VCaP (cell line): Measurements from ENCODE around the gene SCARF1.
A peak's percentile ranks its signal among the peaks of the same experiment; 100 is the strongest.

Experiments
- H3K27ac ChIP-seq: fragments of 450-650 bp; 2 replicates; pipeline ENCODE4 v1.5.1; 2017
- CTCF ChIP-seq: fragments of 450-650 bp; conservative IDR thresholded peaks from 2 replicates; pipeline ENCODE4 v1.5.1; 2017; ENCODE audit warnings: mild to moderate bottlenecking, moderate library complexity

The SCARF1 gene

GRCh38 chr17:1644493-1645206, 882 bp downstream of the SCARF1 start:
- H3K27ac ChIP-seq, result no peak overlapping the region
- no peak for TF ChIP-seq CTCF

DNA sequence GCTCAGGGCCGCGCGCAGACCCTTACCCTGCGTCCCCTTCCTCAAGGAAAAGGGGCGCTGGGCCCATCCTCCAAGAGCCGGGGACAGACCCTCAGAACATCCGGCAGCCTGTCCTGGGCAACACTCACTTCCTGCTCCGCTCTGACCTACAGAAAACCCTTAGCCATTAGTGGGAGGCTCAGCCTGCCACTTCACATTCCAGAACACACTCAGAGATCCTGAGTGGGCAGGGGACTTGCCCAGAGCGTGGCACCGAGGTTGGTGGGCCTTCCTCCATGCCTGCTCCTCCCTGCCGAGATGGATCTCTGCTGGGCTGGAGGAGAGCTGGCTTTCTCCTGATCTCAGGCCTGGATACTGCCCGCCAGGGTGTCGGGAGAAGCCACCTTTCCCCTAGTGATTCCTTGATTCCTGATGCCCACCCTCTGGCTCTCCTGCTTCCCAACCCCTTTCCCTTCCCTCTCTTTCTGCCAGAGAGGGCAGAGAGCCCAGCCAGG, 1.5 kb downstream of the SCARF1 start:
- no peak for TF ChIP-seq CTCF
- peak overlapping the region; percentile 78 for H3K27ac ChIP-seq

GRCh38 chr17:1643293-1643998, 2.1 kb downstream of the SCARF1 start:
- peak overlapping the region; percentile 78 for H3K27ac ChIP-seq
- peak; percentile 69 for TF ChIP-seq CTCF

- no peak for TF ChIP-seq CTCF
- 0 out of 2 replicates have a peak overlapping the region, but pooled peaks have one; percentile 24 for H3K27ac ChIP-seq
These were observed 4.5 kb downstream of the SCARF1 start for GRCh38 chr17:1641065-1641403.

DNA sequence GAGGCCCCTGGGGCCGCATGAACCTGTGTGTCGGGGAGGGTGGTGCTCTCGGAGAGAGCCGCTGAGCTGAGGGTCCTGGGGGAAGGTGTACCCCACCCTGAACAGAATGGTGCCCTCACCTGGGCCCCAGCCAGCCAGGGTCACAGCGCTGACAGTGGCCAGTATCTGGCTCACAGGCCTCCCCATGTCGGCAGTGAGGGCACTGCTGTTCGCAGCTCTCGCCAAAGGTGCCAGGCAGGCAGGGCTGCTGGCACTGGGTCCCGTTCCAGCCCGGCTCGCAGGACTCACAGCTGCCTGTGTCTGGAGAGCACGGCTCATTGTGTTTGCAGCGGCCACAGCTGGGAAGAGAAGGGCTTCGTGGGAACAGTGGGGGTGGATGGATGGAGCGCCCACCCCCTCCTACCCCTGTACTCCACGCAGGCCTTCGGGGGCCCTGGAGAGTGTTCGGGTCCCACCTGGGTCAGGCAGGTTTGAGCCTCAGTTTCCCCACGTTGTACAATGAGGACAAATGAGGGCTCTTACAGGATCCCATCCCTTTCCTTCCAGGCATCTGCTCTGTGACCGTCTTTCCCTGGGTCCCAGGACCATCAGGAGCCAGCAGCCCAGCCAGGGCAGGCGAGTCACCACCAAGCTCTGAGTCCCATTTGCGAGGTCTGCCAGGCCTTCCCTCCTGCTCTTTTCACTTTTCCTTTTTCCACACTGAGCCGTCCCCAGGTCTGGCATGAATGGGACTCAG, 5.0 kb downstream of the SCARF1 start:
- no peak for TF ChIP-seq CTCF
- peak overlapping the region; percentile 24; the same call in 1 of the 2 replicates for H3K27ac ChIP-seq

DNA sequence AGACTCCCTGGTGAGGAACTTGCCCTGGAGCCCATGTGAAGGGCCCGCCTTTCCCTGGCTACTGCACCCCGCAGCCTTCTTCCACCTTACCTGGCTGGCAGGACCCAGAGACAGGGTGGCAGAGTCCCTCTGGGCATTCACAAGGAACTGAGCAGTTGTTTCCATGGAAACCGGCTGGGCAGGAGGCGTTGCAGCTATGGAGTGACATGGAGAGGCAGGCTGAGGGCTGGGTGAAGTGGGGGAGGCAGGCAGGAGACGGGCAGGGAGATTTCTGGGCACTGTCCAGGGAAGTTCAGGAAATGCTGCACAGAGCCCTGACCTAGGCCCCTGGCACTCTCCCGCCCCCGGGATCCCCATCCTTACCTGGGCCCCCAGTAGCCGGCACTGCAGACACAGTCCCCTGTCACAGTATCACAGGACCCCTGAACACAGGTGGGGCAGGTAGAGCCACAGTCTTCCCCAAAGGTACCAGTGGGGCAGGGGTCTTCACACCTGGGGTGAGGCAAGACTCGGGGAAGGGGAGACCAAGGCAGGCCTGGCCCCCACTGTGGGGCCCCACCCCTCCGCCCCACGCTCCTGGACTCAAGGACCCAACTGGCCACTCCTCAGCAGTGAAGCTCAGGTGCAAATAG, 5.9 kb downstream of the SCARF1 start:
- TF ChIP-seq CTCF, result no peak

More for the DNA sequence above, 5.9 kb downstream of the SCARF1 start:
- H3K27ac ChIP-seq, result peak overlapping the region; percentile 24; the same call in 1 of the 2 replicates
